KOPT-K1 (cell line): ENCODE measurements around the gene HEBP1.

Experiments
- H3K27ac ChIP-seq: fragments of 200-600 bp; sonication (generic); 2 replicates; pipeline ENCODE4 v1.5.1; 2016; ENCODE audit warnings: antibody characterized with exemption, mild to moderate bottlenecking, low read depth, low read length; ENCODE audit not compliant: poor library complexity, severe bottlenecking
- H3K36me3 ChIP-seq: fragments of 200-600 bp; sonication (generic); 2 replicates; pipeline ENCODE4 v1.5.1; 2017; ENCODE audit warnings: antibody characterized with exemption, mild to moderate bottlenecking, low read length, moderate library complexity; ENCODE audit not compliant: insufficient read depth
- H3K9me3 ChIP-seq: fragments of 200-600 bp; sonication (generic); 2 replicates; pipeline ENCODE4 v1.5.1; 2017; ENCODE audit warnings: antibody characterized with exemption, low read length, mild to moderate bottlenecking; ENCODE audit not compliant: insufficient read depth, poor library complexity, severe bottlenecking

Gene HEBP1

DNA sequence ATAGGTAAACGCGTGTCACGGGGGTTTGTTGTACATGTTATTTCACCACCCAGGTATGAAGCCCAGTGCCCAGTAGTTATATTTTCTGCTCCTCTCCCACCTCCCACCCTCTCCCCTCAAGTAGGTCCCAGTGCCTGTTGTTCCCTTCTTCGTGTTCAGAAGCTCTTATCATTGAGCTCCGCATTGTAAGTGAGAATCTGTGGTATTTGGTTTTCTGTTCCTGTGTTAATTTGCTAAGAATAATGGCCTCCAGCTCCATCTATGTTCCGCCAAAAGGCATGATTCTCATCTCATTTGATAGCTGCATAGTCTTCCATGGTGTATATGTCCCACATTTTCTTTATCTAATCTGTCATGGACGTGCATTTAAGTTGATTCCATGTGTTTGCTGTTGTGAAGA, 41.2 kb downstream of the HEBP1 start:
- H3K9me3 ChIP-seq: no peaks in the 10 kb centered on the region
- no peak overlapping the region for H3K27ac ChIP-seq
- H3K36me3 ChIP-seq: no peaks in the 10 kb centered on the region

DNA sequence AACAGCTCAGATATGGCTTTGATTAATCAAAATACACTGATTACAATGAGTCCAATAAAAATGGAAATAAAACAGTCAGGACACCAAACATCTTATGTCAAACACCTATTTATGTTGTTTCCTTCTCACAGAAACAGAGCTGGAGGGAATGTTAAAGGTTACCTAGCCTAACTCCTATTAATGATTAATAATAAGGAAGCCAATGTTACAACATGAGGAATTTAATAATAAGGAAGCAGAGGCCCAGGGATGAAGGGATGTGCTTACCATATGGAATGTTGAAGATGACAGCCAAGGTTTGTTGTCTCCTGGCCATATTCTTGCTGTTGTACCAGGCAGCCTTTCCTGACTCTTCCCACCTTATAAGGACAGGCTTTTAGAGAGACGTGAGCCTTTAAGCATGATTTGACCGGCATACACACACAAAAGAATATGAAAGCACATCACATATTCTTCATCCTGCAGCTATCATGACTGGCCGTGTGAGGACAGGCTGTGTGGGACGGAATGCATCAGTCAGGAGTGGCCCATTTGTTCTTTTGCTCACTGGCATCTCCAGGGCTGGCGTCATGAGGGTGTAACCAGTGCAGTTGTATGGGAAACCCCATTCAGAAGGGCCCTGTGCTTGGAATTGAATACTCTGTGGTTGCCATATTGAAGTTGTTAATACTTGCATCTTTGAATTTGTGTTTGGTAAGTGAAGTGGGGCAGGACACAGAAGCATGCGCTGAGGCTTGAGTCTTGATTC, 45.0 kb downstream of the HEBP1 start:
- H3K36me3 ChIP-seq: no peaks in the 10 kb centered on the region
- no peaks in the 10 kb centered on the region for H3K9me3 ChIP-seq
- H3K27ac ChIP-seq: no peak overlapping the region

DNA sequence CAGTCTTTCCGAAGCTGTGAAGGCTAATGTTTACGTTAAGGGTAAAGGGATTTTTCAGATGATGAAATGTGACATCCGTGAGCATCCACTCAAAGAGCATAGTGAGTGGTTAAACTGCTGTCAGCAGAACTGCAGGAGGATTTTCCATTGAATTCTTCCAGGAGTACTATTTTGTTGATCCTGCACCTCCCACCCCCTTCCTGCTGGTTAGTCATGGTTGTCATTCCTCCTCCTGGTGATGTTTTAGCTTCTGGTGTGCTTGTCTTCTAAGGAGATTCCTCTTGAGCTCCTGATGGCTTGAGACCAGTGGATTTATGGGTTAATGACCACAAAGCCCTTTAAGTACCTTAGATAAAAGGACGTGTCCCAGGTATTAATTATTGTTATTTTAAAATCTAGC, 45.7 kb downstream of the HEBP1 start:
- no peaks in the 10 kb centered on the region for H3K9me3 ChIP-seq
- H3K27ac ChIP-seq: no peak overlapping the region
- H3K36me3 ChIP-seq: no peaks in the 10 kb centered on the region

DNA sequence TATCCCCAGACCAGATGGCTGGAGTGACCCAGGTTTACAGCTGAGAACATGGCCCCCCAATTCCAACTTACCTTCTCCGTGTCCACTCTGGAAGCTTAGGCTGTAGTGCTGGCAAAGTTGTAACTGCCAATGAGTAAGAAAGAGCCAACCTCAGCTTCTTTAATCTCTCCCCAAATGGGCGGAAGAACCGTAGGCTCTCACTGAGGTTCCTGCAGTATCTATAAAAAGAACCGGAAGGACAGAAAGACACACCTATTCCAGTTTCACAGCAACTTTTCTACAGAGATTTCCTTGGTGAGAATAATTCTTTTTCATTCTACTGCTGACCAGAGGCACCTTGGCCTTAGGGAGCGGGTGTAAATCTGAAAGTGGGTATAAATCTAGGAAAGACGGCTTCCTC, 48.0 kb downstream of the HEBP1 start, which contains the start of gene GPRC5D:
GPRC5D (minus strand) TSS at position 135 of the 400 bp plus-strand sequence. CDS start 1,786 bp downstream, outside the sequence.
- H3K27ac ChIP-seq: no peak within 1 kb of the TSS
- no peaks in the 10 kb centered on the region for H3K9me3 ChIP-seq
- H3K36me3 ChIP-seq: no peaks in the 10 kb centered on the region

DNA sequence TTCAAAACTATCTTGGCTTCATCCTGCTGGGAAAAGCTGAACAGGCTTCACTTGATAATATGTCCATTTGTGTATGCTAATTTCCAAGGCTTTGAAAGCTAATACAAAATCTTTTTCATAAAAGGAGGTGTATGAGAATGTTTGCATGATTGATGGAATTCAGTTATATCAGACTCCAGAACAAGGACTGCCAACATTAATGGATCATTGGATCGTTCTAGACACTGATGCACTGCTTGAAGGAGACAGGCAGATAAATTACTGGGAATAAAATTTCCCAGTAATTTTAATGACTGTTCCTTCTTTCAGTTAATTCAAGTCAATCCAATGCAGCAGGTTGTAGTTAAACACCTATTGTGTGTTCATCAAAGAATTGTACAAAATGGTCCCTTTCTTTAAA, 48.6 kb downstream of the HEBP1 start:
- H3K9me3 ChIP-seq: no peaks in the 10 kb centered on the region
- no peak overlapping the region for H3K27ac ChIP-seq
- H3K36me3 ChIP-seq: no peaks in the 10 kb centered on the region

DNA sequence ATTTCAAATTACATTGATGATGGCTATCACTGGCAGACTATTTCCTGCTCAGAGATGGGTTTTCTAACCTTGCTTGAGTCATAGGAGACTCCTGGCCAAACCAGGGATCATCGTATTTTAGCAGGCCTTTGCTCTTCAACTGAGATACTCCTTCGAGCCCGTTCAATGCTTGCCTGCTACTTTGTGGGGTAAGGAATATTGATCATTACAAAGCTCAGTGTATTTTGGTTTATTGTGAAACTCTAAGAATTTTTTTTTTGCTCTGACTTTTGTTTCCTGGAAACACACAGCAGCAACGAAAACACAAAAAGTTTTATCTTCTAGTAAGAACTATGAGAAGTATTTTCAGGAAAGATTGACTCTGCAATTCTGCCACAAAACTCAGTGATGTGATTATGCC, 52.2 kb downstream of the HEBP1 start:
- H3K27ac ChIP-seq: no peak overlapping the region
- H3K36me3 ChIP-seq: no peaks in the 10 kb centered on the region
- no peaks in the 10 kb centered on the region for H3K9me3 ChIP-seq

DNA sequence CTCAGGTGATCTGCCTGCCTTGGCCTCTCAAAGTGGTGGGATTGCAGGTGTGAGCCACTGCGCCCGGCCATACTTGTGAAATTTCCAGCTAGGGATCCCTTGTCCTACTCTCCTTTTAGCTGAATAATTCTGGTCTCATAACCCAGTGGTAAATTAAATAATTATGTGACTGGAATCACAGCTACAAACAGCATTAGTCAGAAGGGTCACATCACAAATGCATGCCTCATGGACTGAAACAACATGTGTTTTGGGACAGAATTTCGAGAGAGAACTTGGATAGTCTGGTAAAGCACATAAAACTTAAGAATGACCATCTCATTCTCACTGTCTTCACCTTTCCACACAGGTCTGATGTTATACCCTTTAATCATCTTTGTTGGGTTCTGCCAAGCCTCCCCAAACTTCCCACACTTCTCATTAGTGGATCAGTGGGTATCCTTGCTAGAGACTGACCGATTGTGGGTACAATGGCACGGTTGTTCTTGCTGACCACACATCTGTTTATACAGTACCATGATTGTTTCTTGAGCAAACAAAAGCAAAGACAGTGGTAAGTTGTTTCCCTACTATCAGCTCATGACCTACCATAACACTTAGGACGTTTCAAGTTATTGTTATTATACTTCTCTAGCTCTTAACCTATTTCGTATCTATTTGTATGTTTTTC, 53.2 kb downstream of the HEBP1 start:
- no peaks in the 10 kb centered on the region for H3K36me3 ChIP-seq
- no peaks in the 10 kb centered on the region for H3K9me3 ChIP-seq

DNA sequence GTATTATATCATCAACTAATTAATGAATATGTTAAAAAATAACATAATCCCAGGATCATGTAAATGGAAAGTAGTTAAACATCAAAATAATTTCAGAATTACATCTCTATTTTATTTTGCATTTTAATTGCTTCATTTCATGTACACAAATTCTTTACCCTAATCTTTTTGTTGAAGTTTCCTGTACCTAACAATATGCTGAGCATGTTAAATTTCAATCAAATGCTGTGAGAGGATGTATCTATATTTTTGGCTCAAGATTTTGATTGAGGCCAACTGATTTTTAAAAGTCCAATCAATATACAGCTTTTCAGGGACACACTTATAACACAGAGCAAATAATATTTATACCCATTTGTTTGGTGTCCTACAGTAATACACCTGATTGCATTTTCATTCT, 54.5 kb downstream of the HEBP1 start:
- Histone ChIP-seq H3K36me3 (no peaks in the 10 kb centered on the region), H3K9me3 (no peaks in the 10 kb centered on the region), H3K27ac (no peak overlapping the region)

More for the DNA sequence above, 53.2 kb downstream of the HEBP1 start:
- no peak overlapping the region for H3K27ac ChIP-seq

DNA sequence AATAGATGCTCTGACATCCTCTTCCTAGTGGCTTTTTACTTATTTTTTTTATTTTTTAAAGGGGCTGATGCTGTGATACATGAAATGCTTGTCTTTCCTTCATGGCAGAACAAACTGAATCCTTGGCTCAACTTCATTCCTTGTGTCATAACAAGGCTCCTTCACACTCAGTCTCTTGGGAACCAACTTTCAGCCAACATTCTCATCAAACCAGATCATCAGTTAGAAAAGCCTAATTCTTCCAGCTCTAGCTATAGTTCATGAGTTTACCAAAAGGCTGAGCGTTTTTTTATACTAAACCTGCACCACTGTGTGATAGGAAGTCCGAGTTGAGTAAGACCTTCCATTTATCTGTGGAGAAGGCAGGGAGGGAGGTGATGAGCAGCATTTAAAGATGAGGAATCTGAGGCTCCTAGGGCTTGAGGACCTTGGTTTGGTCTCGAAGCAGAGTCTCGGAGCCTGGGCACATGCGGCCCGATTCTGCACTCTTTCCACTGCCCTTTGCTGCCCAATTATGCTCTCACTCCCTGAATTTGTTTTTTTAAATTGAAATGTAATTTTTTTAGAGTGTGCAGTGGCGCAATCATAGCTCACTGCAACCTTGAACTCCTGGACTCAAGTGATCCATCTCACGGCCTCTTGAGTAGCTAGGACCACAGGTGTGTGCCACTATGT, 56.3 kb downstream of the HEBP1 start:
- no peaks in the 10 kb centered on the region for H3K9me3 ChIP-seq
- no peak overlapping the region for H3K27ac ChIP-seq
- H3K36me3 ChIP-seq: no peaks in the 10 kb centered on the region

DNA sequence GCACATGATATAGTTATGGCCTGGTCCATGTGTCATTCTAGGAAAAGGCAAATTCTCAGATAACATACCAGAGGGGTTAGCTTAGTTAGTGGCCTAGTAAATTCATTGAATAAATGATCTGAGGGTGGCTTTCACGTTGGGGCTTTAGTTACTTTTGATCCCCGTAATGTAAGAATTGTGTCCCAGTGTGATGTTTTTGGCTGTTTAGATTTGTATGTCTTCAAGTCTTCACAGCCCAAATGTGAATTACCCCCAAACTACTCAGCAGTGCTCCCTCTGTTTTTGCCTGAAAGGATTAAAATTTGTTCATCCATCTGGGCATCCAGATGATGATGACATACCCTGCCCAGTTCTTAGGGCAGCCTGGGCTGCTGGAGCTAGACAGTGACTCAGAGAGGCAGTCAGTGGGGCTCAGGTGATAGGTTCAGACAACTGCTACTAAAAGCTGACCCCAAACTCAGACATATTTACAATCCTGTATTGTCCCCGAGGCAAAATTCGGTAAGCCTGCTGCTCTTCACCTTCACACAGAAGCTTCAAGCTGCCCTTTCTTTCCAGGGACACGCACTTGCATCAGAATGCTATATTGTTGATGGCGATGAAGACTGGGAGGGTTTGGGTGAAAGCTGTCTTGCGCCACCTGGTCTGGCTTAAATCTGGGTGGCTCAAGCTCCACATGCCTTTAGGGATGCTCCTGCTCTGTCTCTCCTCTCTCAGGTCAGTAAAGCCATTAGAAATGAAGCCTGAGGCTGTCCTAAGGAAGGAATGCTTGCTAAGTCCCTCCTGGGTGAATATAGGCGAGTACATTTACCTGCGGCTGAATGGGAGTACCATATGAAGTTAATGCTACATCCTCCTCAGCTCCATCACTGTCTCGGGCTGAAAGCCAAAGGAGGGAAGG, 58.4 kb downstream of the HEBP1 start:
- no peak overlapping the region for H3K27ac ChIP-seq
- H3K9me3 ChIP-seq: no peaks in the 10 kb centered on the region
- no peaks in the 10 kb centered on the region for H3K36me3 ChIP-seq

DNA sequence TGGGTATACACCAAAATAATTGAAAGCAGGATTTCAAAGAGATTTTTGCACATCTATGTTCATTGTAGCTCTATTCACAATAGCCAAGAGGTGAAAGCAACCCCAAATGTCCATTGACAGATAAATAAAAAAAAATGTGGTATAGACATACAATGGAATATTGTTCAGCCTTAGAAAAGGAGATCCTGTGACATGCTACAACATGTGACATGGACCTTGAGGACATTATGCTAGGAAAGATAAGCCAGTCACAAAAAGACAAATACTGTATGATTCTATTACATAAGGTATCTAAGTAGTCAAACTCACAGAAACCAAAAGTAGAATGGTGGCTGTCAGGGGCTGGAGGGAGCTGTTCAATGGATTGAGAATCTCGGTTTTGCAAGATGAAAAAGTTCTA, 60.2 kb downstream of the HEBP1 start:
- H3K36me3 ChIP-seq: no peaks in the 10 kb centered on the region
- H3K9me3 ChIP-seq: no peaks in the 10 kb centered on the region
- H3K27ac ChIP-seq: no peak overlapping the region

DNA sequence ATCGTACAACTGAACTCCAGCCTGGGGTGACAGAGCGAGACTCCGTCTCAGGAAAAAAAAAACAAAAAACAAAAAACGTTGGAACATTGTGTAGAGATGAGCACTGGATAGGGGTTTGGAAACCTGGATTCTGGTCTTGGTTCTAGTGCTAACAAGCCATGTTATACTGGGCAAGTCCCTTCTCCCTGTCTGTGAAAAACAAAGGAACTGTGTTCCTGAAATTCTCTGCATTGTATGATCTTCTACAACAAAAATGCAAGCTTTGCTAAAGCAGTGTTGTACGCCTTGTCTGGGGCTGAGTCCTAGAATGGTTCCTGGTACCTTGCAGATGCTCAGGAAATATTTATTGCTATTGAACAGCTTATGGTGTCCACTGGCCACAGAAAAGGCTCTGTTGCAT, 61.5 kb downstream of the HEBP1 start:
- H3K9me3 ChIP-seq: no peaks in the 10 kb centered on the region
- no peaks in the 10 kb centered on the region for H3K36me3 ChIP-seq
- H3K27ac ChIP-seq: no peak overlapping the region

DNA sequence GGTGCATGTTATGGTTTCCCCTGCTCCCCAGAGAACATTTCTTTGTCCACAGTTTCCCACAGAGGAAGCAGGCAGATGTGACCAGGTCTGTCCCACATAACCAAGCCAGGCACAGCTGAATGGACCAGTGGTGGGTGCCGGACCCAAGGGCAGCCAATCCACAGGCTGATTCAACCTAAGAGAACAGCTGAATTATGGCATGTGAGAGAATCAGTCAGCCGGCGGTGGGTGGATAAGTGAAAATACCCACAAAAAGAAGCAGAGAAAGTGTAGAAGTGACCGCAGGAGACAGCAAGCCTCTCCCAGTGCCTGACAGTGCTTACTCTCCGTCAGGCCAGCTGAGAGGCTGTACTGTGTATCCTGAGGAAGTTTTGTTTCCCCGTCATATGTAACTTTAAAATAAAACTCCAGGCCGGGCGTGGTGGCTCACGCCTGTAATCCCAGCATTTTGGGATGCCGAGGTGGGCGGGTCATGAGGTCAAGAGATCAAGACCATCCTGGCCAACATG, 63.0 kb downstream of the HEBP1 start:
- H3K9me3 ChIP-seq: no peaks in the 10 kb centered on the region
- H3K27ac ChIP-seq: no peak overlapping the region
- no peaks in the 10 kb centered on the region for H3K36me3 ChIP-seq

DNA sequence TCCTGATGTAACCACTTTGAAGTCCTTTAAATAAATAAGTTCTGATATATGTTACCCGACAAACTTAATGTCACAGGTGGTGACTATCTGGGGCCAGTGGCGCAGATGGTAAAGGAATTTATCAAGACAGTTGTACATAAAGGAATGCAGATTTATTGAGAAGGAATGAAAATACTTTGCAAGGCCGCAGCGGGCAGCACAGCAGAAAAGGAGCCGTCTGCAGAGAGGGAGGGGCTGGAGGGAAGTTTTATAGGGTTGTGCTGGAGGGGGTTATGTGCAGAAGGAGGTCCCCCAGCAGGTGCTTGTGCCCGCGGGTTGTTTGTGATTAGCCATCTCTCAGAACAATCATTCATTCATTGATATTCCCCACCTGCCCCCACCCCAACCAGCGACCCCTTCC, 65.5 kb downstream of the HEBP1 start:
- H3K36me3 ChIP-seq: no peaks in the 10 kb centered on the region
- no peak overlapping the region for H3K27ac ChIP-seq
- H3K9me3 ChIP-seq: no peaks in the 10 kb centered on the region
